ENCODE data around the gene NAGA.
"Not testable (repeated sequence)": the region's sequence is repeated elsewhere in the genome, so short reads cannot be mapped to it uniquely, and the experiment has no call there.

The NAGA gene

GRCh38 chr22:42076764-42077485 lies 6.3 kb upstream of the NAGA start:
- DNase-seq (ENCODE audit: extremely low read depth in 1 of 2, low read depth in 1 of 2) = no peak

- DNase-seq (ENCODE audit: extremely low read depth in 1 of 2, low read depth in 1 of 2) = no peak
These were observed 4.4 kb upstream of the NAGA start for GRCh38 chr22:42074846-42075676.

GRCh38 chr22:42074132-42074811 lies 3.7 kb upstream of the NAGA start, which contains the start of gene PHETA2:
Gene PHETA2 (plus strand): TSS chr22:42074248. CDS start chr22:42077294, 3,046 bp downstream.
- no peak for DNase-seq (ENCODE audit: extremely low read depth in 1 of 2, low read depth in 1 of 2)

- no peak for DNase-seq (ENCODE audit: extremely low read depth in 1 of 2, low read depth in 1 of 2)
These were observed 3.0 kb upstream of the NAGA start for GRCh38 chr22:42073621-42074041.

GRCh38 chr22:42072606-42073330 lies 2.2 kb upstream of the NAGA start:
- no peak for DNase-seq (ENCODE audit: extremely low read depth in 1 of 2, low read depth in 1 of 2)

- DNase-seq (ENCODE audit: extremely low read depth in 1 of 2, low read depth in 1 of 2) = not testable (repeated sequence)
These were observed 896 bp upstream of the NAGA start for GRCh38 chr22:42071508-42071907.

GRCh38 chr22:42069801-42070516 lies 653 bp downstream of the NAGA start:
- no peak for DNase-seq (ENCODE audit: extremely low read depth in 1 of 2, low read depth in 1 of 2)

GRCh38 chr22:42068291-42068690 lies 2.3 kb downstream of the NAGA start:
- no peak for DNase-seq (ENCODE audit: extremely low read depth in 1 of 2, low read depth in 1 of 2)

- DNase-seq (ENCODE audit: extremely low read depth in 1 of 2, low read depth in 1 of 2) = no peak
These were observed 2.9 kb downstream of the NAGA start for GRCh38 chr22:42067671-42068251.

GRCh38 chr22:42066937-42067336 lies 3.7 kb downstream of the NAGA start:
- no peak for DNase-seq (ENCODE audit: extremely low read depth in 1 of 2, low read depth in 1 of 2)

- DNase-seq (ENCODE audit: extremely low read depth in 1 of 2, low read depth in 1 of 2) = no peak
These were observed 4.4 kb downstream of the NAGA start for GRCh38 chr22:42066126-42066761.

- no peak for DNase-seq (ENCODE audit: extremely low read depth in 1 of 2, low read depth in 1 of 2)
These were observed 5.0 kb downstream of the NAGA start for GRCh38 chr22:42065438-42066125.

- DNase-seq (ENCODE audit: extremely low read depth in 1 of 2, low read depth in 1 of 2) = no peak
These were observed 6.0 kb downstream of the NAGA start for GRCh38 chr22:42064629-42065028.

- DNase-seq (ENCODE audit: extremely low read depth in 1 of 2, low read depth in 1 of 2) = no peak
These were observed 8.0 kb downstream of the NAGA start for GRCh38 chr22:42062506-42063170.

- DNase-seq (ENCODE audit: extremely low read depth in 1 of 2, low read depth in 1 of 2) = no peak
These were observed 9.6 kb downstream of the NAGA start for GRCh38 chr22:42061041-42061440.

- no peak for DNase-seq (ENCODE audit: extremely low read depth in 1 of 2, low read depth in 1 of 2)
These were observed 10.1 kb downstream of the NAGA start for GRCh38 chr22:42060489-42060888.

- no peak for DNase-seq (ENCODE audit: extremely low read depth in 1 of 2, low read depth in 1 of 2)
These were observed 13.7 kb downstream of the NAGA start for GRCh38 chr22:42056757-42057511.

- no peak for DNase-seq (ENCODE audit: extremely low read depth in 1 of 2, low read depth in 1 of 2)
These were observed 17.8 kb downstream of the NAGA start for GRCh38 chr22:42052765-42053164.
